Upper lobe of left lung (tissue), 4 donors: Measurements from ENCODE around the gene VWA7.

Source experiments
- EP300 ChIP-seq, 4 donors: sonication (generic); formaldehyde crosslinking; IDR thresholded peaks; one replicate each; pipeline ENCODE4 v1.5.1; 2017; ENCODE audit warnings: antibody characterized with exemption in 4 of 4, control low read depth in 2 of 4
- TF ChIP-seq, protein P1 (sequence below), 6 experiments: fragments of 450-650 bp in 4 of 6; fragments of 200-600 bp in 2 of 6; sonication (generic) in 2 of 6; IDR thresholded peaks; one replicate each; pipeline ENCODE4 v1.5.1; 2016 to 2019; ENCODE audit warnings: antibody characterized with exemption in 6 of 6

DNA sequence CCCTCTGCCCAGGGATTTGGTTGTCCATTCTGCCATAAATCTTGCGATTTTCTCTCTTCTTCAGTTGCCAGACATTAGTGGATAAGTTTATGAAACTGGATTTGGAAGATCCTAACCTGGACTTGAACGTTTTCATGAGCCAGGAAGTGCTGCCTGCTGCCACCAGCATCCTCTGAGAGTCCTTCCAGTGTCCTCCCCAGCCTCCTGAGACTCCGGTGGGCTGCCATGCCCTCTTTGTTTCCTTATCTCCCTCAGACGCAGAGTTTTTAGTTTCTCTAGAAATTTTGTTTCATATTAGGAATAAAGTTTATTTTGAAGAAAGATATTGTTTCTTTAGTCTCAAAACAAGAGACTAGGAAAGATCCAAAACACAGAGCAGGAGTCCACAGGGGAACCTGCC lies 14.8 kb downstream of the VWA7 start, which contains the start of gene SAPCD1:
- TF ChIP-seq, protein P1, sequence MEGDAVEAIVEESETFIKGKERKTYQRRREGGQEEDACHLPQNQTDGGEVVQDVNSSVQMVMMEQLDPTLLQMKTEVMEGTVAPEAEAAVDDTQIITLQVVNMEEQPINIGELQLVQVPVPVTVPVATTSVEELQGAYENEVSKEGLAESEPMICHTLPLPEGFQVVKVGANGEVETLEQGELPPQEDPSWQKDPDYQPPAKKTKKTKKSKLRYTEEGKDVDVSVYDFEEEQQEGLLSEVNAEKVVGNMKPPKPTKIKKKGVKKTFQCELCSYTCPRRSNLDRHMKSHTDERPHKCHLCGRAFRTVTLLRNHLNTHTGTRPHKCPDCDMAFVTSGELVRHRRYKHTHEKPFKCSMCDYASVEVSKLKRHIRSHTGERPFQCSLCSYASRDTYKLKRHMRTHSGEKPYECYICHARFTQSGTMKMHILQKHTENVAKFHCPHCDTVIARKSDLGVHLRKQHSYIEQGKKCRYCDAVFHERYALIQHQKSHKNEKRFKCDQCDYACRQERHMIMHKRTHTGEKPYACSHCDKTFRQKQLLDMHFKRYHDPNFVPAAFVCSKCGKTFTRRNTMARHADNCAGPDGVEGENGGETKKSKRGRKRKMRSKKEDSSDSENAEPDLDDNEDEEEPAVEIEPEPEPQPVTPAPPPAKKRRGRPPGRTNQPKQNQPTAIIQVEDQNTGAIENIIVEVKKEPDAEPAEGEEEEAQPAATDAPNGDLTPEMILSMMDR (IDR thresholded peaks at IDR 0.05), result no peak
- no peak for TF ChIP-seq EP300 (IDR thresholded peaks at IDR 0.05)
